NCI-H510A (cell line): ENCODE data around the gene KNSTRN.

Experiments used
- DNase-seq: peaks from one replicate; lab custom pipeline; 2025; lab: John Stamatoyannopoulos, UW

The KNSTRN gene, protein sequence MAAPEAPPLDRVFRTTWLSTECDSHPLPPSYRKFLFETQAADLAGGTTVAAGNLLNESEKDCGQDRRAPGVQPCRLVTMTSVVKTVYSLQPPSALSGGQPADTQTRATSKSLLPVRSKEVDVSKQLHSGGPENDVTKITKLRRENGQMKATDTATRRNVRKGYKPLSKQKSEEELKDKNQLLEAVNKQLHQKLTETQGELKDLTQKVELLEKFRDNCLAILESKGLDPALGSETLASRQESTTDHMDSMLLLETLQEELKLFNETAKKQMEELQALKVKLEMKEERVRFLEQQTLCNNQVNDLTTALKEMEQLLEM

DNA sequence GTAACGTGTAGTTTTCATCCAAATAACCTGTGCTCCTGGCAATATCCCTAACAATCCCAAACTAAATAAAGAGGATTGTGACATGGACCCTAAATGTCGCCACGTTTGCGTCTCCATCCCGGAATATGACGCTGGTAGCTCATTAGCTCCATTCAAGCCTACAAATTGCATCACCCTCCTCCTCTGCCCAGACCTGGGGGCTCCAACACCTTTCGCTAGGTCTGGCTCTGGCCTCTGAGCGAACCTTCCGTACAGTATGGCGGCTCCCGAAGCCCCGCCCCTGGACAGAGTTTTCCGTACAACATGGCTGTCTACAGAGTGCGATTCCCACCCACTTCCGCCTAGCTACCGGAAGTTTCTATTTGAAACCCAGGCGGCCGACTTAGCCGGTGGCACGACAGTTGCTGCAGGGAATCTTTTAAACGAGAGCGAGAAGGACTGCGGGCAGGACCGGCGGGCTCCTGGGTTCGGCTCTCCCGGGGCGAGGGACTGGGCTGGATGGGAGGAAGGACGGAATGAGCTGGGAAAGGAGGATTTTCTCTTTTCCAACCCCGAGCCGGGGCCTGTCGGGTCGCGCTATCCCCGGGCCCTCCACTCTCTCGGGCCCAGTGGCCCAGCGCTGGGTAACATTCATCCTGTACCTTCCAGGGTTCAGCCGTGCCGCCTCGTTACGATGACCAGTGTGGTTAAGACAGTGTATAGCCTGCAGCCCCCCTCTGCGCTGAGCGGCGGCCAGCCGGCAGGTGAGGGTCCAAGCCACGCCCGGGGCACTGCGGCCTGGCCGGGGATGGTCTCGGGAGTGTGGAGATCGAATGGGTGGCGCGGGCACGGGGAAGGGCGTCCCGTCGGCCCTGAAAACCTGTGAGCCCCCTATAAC, at the start of gene KNSTRN:
Gene KNSTRN, plus strand, starts transcription at position 142 of the 877 bp plus-strand sequence. Its CDS starts 115 bp downstream, at position 257.
- DNase-seq: peak; percentile 82

DNA sequence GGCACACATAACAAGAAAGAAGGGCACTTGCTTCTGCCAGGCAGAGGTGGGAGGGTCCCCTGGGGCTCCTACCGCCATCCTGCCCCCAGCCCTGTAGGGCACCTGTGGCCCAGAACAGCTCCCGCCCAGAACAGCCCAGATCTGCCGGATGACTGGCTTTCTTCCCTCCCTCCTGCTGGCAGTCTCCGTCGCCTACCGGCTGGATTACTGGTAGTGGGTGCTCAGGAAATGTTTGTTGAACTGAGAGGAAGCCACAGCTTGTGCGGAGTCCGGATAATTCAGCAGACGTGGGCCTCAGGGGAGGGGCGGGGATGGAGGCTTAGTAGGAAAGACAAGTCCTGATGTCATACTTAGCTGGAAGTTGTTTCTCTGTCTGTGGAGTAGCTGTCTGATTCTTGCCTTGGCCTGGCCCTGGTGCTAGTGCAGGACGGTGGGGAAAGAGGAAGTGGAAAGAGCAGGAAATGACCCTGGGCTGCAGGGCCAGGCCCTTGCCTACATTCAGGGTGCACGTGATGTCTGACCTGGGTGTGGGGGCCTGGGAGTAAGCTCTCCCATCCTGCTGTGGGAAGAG, 48.5 kb upstream of the KNSTRN start:
- no peak for DNase-seq

DNA sequence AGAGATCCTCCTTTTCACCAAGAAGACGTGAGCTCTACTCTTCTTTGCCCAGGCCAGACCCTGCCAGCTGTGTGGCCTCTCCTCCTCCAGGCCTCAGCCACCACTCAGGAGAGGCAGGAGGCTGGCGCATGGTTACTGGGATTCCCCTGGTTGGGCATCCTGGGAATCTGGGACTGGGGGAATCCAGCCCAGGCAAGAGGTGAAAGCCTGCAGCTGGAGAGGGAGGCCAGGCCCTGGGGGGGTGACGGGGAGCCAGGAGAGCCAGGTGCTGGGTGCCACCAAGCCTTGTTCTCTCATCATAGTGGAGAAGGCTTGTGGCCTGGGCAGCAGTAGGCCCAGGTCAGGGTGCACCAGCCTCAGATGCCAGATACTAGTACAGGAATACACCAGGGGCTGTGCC, 48.0 kb upstream of the KNSTRN start:
- no peak for DNase-seq

DNA sequence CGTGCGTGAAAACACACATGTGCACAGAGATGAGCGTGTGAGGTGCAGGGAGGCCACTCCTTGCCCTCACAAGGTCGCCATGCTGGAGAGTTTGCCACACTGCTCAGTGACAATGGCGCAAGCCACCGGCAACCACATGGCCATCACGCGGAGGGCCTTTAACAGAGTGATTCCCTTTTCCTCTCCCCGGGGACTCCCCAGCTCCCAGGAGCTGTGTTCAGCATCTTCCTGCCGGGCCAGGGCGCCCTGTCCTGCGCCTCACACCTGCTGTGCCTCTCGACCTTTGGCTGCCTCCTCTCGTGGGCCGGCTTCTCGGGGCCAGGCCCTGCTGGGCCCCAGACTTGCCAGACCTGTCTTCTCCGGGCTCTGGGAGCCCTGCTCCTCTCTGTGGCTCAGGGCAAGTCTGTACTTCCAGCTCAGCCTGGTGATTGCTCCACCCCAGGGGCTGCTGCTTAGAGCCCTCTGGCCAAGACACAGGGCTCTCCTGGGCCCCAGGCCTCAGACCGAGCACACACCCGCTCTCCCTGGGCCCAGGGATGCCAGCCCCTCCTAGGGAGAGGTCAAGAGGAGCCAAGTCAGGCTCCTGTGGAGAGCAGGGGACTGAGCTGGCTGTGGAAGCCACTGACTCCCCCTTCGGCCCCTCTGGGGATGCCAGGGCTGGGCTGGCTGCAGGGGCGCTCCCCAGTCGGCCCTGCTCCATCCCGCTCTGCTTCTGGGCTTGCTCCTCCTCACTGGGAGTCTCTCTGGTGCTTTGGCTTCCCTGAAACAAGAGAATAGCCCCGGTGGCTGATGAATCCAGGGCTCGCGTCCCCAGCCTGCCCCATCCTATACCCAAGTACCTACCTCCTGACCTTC, 47.4 kb upstream of the KNSTRN start:
- no peak for DNase-seq

DNA sequence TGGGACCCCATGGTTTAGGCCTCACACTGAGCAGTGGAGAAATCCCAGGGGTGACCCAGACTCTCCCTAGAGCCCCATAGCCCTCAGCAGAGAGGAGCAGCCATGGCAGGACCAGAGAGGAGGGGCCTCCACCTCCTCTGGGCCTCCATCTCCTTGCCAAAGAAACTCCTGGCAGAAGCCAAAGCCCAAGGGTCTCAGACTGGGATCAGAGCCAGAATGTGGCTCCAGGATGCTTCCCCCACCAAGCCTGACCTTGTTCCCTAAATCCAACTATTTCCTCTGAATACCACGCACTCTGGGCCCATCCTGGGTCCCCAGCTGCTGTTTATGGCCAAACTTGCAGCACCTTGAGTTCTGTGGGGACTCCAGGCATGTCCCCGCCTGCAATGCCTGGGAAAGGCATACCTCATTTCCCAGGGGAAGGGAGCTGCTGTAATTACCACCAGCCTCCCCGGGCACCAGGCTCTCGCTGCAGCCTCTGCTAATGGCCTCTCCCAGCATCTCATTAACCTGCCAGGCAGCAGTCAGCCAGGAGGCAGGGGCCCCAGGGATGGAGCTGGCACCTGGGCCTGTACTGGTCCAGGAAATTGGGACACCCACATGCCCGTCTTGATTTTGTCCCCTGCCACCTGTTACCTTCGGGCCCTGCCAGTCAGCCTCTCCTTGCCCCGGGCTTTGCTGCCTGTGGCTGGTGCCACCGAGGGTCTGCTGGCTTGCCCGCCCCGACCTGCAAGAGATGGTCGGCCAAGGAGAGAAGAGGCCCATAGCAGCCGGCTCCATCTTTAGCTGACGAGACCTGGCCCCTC, 46.4 kb upstream of the KNSTRN start:
- no peak for DNase-seq

DNA sequence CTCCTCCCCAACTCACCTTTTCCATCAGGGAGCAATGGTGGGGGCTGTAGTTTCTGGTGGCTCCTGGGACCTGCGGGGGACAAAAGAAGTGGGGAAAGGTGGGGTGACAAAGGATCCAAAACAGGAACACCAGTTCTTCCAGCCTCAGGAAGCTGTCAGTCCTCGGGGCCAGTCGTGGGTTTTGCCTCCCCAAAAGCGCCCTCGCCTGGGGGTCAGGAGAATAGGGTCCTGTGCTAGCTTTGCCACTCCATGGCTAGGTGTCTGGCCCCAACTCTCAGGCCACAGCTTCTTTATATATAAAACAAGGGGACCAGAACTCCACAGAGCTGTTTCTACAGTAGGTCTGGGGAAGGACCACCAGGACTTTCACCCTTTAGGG, 45.8 kb upstream of the KNSTRN start:
- DNase-seq: no peak

DNA sequence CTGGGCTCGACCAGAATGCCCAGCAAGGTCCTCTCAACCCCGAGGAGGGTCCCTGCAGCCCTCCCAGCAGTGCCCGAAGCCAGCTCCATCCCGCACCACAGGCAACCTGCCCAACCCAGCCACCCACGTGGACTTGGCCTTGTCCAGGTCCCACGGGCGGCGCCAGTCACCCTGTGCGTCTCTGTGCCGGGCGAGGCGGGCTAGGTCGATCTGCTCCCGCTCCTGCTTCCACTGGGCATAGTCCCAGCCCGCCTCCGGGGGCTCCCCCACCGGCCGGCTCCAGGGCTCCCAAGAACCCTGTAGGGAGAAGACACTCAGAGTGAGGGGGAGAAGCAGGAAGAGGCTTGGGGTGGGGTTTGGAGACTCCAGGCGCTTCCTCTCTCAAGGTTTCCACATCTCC, 44.9 kb upstream of the KNSTRN start:
- no peak for DNase-seq

DNA sequence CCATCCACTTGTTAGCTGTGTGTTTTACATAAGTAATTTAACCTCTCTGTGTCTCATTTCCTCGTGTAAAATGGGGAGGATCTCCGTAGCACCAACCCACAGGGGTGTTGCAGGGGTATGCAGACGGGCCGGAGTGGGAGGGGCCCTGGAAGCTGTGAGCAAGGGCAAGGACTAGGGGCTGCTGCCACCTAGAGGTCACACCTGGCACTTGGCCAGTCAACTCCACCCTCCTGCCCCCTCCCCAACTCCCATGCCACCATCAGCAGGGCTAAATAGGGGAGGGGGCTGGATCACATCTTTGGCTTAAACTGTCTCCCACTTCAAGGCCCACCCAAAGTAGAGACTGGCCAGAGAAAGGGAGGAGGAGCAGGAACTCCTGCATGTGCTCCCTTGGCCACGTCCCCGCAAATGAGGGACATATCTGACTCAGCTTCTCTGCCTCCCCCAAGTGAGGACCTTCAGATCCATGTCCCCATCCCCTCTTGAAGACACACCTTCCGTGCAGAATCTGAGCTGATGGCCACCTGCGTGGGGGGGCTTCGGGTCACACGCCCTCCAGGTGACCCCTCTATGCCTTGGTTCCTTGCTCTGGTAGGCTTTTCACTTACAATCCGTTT, 44.4 kb upstream of the KNSTRN start:
- DNase-seq: peak; percentile 56

DNA sequence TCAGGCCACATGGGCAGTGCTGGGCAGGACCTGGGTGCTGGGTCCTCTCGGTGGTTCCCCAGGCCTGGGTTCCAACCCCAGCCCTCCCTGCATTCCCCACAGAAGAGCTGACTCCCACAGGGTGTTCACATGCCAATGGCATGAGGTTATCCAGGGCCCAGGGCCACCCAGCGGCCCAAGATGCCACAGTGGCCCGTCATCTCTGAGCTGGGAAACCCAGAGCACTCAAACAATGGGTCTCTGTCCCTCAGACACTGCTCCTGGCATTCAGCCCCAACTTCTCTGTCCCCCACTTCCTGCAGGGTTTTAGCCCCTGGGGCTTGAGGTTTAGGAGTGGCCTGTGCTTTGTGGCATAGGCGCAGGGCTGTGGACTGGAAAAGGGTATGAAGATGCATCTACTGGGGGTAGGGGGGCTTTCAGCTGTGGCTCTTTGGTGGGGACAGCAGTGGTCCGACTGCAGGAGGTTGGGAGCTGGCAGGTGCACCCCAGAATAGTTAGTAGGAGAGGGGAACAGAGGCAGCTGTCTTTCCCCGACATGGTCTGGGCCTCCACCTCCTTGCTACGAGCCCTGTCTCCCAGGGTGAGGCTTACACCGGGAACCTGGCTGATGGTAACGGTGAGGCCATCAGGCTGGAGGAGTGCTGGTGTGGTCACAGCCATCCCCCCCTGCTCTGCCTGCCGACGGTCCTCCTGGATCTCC, 43.5 kb upstream of the KNSTRN start:
- DNase-seq: no peak

DNA sequence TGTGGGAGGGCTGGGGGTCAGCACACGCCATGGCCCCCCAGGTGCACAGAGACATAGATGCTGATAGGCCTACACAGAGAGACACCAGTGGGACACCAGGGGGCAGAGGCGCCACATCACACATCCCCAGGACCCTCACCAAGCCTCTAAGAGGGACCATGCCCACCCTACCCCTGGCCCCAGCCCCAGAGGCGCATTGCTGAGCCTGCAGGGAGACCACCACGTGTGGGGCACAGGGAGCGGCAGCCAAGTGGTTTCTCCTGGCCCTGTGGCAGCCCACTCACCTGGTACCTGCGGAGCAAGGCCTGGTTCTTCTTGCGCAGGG, 42.9 kb upstream of the KNSTRN start:
- no peak for DNase-seq

DNA sequence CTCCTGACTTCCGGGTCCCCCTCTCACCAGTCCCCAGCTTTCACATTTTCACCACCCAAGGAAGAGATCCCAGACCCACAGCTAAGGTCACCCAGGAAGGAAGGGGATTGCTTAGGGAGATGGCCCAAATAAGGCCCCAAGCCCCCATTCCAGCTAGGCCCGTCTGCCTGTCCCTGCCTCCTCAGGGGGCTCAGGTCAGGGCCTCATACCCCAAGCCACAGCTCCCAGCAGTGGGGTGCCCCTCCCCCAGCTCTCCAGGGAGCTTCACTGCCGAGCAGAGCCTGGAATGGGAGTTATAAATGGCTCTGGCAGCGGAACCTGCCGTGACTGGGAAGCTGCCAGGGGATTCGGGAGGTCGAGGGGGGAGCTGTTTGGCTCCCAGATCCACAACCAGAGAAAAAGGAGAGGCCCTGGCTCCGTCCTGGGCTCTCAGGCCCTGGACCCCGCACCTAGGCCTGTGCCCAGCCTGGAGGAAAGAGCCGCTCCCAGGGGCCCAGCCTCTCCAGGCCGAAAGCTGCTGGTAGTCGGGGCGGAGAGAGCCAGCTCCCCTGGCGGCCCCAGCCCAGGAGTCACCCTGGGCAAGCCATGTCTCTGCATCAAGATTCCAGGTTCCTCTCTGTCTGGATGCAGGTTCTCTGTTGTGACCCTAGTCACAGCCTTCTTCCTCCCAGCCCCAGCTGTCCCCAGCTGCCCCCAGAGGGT, 42.3 kb upstream of the KNSTRN start:
- DNase-seq: no peak

DNA sequence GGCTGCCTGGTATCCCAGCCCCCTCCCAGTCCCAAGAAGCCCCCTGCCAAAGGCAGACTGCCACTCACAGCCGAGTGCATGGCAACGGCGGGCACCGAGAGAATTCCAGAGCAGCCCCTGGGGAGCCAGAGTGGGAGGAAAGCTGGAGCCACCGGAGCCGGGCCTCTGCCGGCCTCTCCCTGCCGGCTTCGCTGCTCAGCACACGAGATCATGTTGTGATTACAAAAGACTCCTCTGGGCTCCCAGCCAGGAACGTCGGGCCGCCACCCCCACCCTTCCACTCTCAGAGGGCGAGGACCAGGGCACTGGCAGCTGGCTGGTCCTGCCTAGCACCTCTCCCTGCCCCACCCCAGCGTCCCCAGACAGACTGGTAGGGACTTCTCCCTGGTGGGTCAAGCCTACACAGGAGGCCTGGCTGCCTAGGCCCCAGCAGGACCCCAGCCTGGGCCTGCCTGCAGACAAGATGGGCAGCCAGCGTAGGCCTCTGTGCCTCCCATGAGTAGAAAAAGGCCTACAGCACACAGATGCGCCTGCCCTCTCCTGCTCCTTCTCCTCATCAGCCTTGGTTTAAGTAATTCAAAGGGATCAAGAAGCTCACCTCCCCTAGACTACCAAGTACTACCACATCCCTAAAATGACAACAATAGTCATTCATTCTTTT, 41.7 kb upstream of the KNSTRN start, which contains the start of gene CCDC9B:
Gene CCDC9B, minus strand, starts transcription at position 200 of the 661 bp plus-strand sequence. Its CDS starts 120 bp downstream, at position 80.
- DNase-seq: peak; percentile 78

DNA sequence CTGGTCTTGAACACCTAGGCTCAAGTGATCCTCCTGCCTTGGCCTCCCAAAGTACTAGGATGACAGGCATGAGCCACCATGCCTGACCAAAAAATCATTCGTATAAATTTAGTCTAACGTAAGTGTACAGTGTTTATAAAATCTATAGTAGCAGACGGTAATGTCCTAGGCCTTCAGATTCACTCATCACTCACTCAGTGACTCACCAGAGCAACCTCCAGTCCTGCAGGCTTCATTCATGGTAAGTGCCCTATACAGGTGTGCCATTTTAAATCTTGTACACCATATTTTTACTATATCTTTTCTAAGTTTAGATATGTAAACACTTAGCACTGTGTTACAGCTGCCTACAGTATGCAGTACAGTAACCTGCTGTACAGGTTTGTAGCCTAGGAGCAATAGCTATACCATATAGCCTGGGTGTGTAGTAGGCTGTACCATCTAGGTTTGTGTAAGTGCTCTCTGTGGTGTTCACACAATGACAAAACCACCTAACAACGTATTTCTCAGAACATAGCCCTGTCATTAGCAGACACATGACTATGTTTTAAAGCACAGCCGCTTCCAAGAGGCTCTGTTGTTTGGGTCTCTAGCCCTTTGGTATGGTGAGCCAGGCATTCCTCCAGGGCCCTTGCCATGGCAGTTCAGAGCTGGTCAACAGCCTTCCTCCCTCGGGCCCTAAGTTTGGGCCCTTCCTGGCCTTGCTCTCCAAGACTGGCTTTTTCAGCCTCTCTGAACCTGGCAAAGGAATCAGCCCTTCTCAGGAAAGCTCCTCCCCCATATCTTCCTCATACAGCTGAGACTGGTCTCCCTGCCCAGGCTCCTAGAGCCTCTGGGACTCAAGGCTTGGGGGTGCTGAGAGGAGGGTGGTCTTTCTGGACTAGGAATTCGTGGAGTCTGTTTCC, 39.9 kb upstream of the KNSTRN start:
- no peak for DNase-seq

DNA sequence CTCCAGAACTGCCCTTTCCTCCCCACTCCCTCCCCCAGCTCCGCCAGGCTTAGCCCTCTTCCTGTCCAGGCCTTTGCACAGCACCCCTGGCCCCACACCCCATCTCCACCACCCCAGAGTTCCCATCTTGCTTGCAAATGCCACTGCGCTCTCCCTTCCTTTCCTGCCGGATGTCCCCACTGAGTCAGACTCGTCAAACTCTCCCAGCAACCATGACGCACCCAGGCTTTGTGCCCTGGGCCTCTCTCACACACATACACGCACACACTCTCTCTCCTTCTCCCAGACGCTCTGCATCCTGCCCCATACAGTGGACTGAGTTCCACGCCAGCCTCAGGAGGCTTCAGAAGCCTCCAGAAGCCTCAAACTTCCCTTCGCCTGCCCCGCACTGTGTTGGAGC, 39.0 kb upstream of the KNSTRN start:
- no peak for DNase-seq

DNA sequence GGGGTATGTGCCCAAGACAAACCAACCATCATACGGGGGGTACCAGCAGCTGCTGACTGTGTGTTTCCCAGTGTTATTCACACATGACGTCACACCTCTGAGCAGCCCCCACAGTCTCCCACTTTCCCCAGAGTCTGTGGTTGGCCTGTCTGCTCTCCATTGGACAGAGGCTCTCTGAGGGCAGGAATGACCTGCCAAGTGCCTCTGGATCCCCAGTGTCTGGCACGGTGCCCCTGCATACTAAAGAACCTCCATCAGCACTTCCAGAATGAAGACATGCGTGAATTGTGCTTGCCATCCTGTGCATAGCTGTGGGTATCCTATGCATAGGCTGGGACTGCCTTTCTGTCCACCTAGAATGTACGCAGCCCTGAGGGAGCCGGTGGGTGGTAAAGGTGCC, 38.3 kb upstream of the KNSTRN start:
- no peak for DNase-seq

DNA sequence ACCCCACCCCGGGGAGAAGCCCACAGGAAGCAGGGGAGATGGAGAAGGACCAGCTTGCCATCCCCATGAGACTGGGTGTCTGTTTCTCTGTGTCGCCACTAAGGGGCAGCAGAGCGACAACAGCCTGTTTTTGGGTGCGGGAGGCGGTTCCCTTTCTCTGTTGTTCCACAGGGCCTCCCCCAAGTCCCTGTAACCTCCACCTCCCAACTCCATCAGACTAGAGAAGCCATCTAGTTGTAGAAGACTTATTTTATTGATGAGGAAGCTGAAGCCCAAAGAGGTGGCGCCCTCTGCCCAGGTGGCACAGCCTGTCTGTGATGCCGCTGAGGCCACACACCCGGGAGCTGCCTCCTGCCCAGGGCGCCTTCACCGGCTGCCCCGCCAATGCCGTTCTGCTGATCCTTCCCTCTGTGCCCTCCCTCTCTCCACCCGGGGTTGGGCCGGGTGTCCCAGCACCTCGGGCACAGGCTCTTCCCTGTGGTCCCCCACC, 37.8 kb upstream of the KNSTRN start:
- no peak for DNase-seq

DNA sequence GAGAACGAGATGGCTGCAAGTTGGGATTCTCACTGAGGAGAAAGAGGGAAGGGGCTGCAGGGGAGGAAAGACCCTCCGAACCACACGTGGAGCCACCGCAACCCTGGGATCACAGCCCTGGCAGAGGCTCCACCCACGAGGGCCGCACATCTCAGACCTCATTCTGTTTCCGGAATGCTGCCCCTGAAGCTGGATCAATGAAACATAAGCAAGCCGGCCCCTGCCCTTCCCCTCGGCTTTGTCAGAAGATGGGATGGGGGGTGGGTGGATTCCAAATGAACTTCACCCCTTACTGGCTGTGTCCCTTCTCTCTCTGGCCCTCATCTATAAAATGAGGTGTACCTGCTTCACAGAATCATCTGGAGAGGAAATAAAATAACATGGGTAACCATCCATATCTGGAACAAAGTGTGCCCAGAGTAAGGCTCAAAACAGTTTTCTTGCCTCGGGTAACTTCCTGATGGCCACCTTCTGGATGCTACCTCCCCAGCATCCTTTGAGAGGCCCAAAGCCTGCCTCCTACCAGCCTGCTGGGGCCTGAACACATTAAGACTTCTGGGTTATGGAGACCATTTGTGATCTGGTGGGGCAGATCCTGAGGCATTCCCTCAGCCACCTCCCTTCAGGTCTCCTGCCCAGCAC, 37.2 kb upstream of the KNSTRN start:
- DNase-seq: no peak
